Hematopoietic multipotent progenitor cell treated with erythropoietin and hydrocortisone succinate and interleukin-3 and kit ligand, for 15 days (in vitro differentiated cells): Measurements from ENCODE around the gene CDCA8.
"Not testable (repeated sequence)": the region's sequence is repeated elsewhere in the genome, so short reads cannot be mapped to it uniquely, and the experiment has no call there.

ENCODE experiments used
- DNase-seq: peaks from one replicate; pipeline ENCODE4 v3.0.0-alpha.2; 2015; ENCODE audit warnings: low spot score

CDCA8 gene

GRCh38 chr1:37718181-37718900 lies 26.0 kb downstream of the CDCA8 start:
- DNase-seq: no peak

DNA sequence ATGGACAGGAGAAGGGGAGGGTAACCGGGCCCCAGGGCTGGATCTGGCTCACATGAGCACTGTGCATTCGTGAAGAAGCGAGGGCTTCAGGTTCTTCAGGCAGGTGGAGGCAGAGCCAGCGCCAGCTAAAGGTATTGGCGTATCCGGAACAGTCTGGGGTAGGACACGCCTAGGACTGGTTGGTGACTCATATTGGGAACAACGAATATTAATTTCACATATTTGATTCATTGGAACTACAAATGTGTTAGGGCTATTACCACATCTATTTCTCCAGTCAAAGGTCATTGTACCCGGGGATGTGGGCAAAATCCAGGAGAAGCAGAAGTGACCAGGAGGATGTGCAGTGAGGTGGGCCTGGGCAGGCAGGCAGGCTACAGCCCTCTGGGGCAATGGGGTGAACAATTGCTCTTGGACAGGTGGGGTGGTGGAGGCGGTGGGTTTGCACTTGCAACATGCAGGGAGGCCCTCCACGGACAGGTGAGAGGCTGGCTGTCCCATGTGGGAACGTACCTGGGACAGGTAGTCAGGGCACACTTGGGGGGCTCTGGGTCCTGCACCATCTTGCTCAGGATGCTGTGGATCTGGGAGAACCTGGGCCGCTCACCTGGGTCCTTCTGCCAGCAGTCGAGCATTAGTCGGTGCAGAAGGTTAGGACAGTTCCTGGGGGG lies 26.7 kb downstream of the CDCA8 start:
- DNase-seq: no peak

GRCh38 chr1:37719572-37720195 lies 27.4 kb downstream of the CDCA8 start:
- DNase-seq: no peak

- no peak for DNase-seq
Measured at GRCh38 chr1:37720231-37721130, 28.2 kb downstream of the CDCA8 start.

- DNase-seq: no peak
Measured at GRCh38 chr1:37721565-37721964, 29.2 kb downstream of the CDCA8 start.

DNA sequence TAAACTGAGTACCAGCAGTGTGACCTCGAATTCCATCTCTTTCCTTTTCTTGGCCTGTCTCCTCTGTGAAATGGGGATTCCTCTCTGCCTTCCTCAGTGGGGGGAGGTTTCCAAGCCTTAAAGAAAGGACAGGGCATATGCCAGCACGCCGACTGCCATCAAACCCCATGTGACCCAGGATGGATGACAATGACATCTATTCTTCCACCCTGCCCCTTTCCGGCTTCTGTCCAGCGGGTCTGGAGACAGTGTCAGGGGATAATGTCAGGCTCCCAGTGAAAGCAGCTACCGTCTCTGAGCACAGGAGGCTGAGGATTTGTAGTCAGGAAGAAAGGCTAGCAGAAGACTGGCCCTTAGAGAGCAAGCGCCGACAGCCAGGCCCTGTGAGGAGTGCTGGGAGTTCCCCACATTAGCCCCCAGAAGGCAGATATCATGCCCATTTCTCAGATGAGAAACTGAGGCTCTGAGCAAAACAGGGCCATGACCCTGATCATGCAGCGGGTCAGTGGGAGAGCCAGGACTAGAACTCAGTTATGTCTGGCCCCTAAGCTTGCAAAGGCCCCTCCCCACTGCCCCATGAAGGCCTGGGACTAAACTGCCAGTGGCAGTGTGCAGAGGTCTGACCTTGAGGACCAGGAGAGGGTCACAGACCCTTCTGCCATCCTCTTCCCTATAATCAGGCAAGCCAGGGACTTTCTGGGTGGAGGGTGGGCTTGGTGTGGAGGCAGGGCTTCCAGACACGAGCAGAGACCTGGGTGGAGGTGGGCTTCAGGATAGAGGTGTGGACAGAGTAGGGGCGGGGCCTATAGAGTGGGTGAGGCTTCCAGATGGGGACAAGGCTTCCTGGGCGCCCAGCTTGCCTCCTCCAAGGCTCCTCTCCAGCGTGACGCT lies 30.1 kb downstream of the CDCA8 start:
- no peak for DNase-seq

GRCh38 chr1:37723072-37723389 lies 30.7 kb downstream of the CDCA8 start:
- DNase-seq: no peak

GRCh38 chr1:37723390-37724078 lies 31.2 kb downstream of the CDCA8 start:
- no peak for DNase-seq

DNA sequence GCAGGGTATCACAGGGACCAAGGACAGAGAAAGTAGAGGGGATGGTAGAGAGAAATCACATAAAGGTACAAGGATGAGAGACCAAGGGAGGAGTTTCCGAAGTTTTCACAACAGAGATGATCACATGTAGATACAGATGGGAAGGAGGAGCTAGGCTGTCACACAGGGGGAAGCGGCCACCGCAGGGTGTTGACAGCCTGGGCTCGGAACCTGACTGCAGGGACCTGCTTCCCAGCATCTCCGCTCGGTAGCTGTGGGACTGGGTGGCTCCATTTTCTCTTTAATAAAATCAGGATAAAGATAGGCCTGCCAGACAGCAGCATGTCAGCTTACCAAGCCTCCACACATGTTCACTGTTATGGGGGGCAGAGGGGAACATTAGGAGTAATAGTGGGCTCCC lies 32.3 kb downstream of the CDCA8 start:
- no peak for DNase-seq

DNA sequence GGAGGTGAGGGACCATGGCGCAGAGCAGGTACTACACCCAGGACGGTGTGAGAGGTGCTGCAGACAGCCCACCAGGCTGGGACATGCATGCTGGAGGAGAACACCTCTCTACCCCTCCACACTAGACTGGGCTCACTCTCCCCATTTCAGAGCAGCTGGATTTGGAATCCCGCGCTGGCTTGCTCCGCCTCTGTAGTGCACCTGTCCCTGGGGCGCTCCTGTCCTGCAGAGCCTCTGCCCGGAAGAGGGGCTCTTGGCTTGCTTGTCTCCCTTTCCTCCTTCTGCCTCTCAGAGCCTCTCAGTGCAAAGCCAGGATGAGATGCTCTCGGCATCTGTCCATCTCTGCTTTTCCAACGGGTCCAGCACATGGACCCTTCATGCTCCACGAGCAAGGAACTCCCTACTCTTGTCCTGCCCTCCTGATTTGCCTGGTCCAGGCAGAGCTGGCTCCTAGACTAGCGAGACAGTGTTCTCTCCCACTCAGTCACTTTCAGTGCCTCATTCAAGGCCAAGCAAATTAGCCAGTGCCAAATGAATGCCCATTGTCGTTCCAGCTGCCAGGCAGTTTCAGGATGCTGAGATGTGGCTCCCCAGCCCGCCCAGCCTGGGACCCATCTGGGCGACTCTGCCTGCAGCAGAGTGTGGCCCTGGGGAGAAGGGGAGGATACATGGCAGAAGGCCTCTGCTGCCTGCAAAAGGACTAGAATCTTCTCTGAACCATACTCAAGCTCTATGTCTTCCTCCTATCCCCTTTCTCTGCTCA lies 33.7 kb downstream of the CDCA8 start:
- DNase-seq: no peak

DNA sequence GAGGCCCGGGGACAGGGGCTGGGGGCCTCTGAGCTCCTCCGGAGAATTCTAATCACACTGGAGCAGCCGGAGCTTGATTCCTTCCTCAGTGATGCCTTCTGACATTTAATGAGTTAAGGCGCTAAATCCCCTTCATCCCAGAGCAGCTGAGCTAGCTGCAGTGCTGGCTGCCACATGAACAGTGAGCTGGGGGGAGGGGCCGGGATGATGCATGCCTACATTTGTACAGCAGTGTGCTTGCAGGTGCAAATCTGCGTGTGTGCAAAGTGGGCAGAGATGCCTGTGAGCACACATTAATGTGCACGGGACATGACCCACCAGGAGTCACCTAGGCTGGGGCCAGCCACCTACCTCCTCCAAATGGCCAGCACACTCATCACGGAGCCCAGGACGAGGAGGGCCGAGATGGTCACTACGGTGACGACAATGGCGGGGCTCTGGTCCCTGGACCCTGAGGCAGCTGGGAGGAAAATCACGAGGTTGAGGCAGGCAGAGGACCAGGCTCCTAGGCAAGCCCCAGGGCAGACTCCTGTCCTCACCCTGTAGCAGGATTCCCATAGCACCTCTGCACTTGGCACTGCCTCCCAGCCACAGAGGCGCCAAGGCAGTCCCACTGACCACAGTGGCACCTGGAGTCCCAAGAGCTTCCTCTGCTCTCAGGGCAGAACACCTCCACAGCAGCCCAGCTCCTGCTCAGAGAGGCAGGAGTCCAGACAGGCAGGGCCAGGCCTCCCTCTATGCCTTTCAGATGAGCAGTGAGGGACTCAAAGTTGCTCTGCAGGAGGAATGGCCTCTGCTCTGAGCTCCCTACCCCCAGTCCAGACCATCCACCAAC lies 34.7 kb downstream of the CDCA8 start:
- DNase-seq: no peak

- DNase-seq: no peak
Measured at GRCh38 chr1:37728416-37728815, 36.1 kb downstream of the CDCA8 start.

DNA sequence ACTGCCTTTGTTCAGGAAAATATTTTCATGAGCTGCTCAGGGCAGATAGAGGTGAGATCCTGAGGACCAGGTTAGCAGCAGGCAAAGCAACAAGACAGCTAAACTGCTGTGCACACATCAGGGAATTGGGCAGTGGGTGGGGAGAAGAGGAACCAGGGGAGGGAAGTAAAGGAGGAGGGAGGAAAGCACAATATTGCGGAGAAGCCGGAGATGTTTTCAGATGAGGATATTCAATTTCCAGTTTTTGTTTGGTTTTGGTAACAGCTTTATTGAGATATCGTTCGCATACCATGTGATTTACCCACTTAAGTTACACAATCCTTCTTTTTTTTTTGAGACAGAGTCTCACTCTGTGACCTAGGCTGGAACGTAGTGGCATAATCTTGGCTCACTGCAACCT lies 38.1 kb downstream of the CDCA8 start:
- DNase-seq: no peak

GRCh38 chr1:37731312-37732019 lies 39.1 kb downstream of the CDCA8 start:
- no peak for DNase-seq

GRCh38 chr1:37732111-37732780 lies 39.9 kb downstream of the CDCA8 start:
- DNase-seq: no peak

DNA sequence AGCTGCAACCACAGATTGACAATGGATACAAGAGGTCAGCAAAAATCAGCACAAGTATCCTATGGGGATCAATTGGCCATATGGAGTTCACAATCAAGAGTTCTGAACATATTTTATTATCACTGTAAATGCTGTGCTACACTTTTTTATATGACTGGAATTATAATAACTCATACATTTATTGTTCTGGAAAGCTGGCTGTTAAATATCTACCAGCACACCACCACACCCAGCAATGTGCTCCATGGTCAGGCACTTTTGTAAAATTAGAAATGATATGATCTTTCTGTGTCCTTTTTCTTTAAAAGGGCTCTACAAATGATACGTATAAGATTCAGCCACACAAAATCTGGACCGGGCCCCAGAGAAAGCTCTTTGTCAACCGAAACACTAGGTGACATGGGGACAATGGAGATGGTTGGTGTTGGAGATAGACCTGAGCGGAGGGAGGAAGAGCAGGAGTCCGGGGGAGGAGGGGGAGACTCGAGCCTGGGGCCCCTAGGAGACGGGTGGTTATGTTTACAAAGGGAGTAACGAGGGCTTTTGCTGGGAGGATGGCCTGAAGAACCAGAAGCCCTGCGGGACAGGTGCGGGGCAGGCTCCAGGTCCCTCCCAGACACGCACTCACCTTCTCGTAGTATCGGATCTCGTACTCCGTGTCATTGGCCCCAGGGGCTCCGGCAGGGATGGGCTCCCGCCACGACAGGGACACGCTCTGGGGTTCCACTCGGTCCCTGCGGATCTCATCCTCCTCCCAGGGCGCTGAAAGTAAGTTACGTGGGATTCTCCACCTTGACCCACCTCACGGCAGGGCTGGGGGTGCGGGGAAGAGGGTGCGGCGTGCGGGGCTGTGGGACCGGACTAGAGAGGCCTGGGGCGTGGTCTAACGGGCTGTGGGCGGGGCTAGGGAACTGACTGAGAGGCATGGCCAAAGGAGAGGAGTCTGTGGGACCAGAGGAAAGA lies 42.6 kb downstream of the CDCA8 start:
- peak; percentile 31 for DNase-seq

DNA sequence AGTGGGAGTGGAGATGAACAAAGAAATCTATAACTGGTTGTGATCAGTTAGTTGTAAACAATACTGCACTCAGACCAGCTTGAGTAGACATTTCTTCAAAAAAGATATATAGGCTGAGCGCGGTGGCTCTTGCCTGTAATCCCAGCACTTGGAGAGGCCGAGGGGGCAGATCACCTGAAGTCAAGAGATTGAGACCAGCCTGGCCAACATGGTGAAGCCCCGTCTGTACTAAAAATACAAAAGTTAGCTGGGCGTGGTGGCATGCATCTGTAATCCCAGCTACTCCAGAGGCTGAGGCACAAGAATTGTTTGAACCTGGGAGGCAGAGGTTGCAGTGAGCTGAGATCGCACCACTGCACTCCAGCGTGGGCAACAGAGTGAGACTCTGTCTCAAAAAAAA lies 45.7 kb downstream of the CDCA8 start:
- not testable (repeated sequence) for DNase-seq
